ENCODE data around the gene MTA3.

GRCh38 chr2:42567806-42568400, 529 bp upstream of the MTA3 start:
- TF ChIP-seq, protein P1, sequence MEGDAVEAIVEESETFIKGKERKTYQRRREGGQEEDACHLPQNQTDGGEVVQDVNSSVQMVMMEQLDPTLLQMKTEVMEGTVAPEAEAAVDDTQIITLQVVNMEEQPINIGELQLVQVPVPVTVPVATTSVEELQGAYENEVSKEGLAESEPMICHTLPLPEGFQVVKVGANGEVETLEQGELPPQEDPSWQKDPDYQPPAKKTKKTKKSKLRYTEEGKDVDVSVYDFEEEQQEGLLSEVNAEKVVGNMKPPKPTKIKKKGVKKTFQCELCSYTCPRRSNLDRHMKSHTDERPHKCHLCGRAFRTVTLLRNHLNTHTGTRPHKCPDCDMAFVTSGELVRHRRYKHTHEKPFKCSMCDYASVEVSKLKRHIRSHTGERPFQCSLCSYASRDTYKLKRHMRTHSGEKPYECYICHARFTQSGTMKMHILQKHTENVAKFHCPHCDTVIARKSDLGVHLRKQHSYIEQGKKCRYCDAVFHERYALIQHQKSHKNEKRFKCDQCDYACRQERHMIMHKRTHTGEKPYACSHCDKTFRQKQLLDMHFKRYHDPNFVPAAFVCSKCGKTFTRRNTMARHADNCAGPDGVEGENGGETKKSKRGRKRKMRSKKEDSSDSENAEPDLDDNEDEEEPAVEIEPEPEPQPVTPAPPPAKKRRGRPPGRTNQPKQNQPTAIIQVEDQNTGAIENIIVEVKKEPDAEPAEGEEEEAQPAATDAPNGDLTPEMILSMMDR (IDR thresholded peaks at IDR 0.05; ENCODE audit: poor library complexity, severe bottlenecking): no peak
- no peak for TF ChIP-seq EP300 (conservative IDR thresholded peaks at IDR 0.05; ENCODE audit: poor library complexity, severe bottlenecking)

Measured in neural cell (in vitro differentiated cells).